Body of pancreas (tissue), 4 donors: ENCODE measurements around the gene COL5A1.

Experiments
- CTCF ChIP-seq, 7 experiments: fragments of 450-650 bp in 4 of 7; fragments of 200-600 bp in 3 of 7; sonication (generic) in 3 of 7; IDR thresholded peaks; one replicate each; pipeline ENCODE4 v1.5.1; 2016 to 2019; ENCODE audit warnings: antibody characterized with exemption in 7 of 7
- POLR2A ChIP-seq, 3 donors: fragments of 450-650 bp; IDR thresholded peaks; one replicate each; pipeline ENCODE4 v1.6.1; 2016; ENCODE audit warnings: antibody characterized with exemption in 3 of 3, mild to moderate bottlenecking in 2 of 3

- TF ChIP-seq POLR2A (IDR thresholded peaks at IDR 0.05) (no peak), CTCF (IDR thresholded peaks at IDR 0.05) (no peak)
Measured at GRCh38 chr9:134850611-134851010, 209.0 kb downstream of the COL5A1 start.
